B cell (primary cell): ENCODE measurements around the gene RPSA. TPM values are rescaled to one million over a fixed set of nuclear protein-coding genes. Genes with fewer than 3 reads are reported as not detected.

Source experiments
- ATAC-seq: fragments of 200-7000 bp; cut with Tn5 transposase; one replicate; pipeline ENCODE4 v1.10.0; 2021; ENCODE audit warnings: low read depth, mild to moderate bottlenecking, moderate number of reproducible peaks, moderate library complexity
- CTCF ChIA-PET: fragments of 350-600 bp; sonication (Branson Sonifier 250); formaldehyde crosslinking; loops from one replicate; lab custom pipeline; 2021; ENCODE audit warnings: antibody characterized with exemption, inconsistent platforms; lab: Charles Lee
- POLR2A ChIA-PET: fragments of 350-600 bp; sonication (Branson Sonifier 250); formaldehyde crosslinking; loops from one replicate; lab custom pipeline; 2021; ENCODE audit warnings: antibody characterized with exemption; lab: Charles Lee
- DNase-seq: peaks from one replicate; pipeline ENCODE4 v3.0.0; 2013
- H2AFZ ChIP-seq: 2 replicates; pipeline ENCODE4 v1.6.1; 2012; ENCODE audit warnings: mild to moderate bottlenecking, low read depth, low read length; ENCODE audit not compliant: insufficient read depth, poor library complexity, severe bottlenecking
- H3K27ac ChIP-seq, 2 donors: 1 replicate in 1 of 2; 2 replicates in 1 of 2; pipeline ENCODE4 v1.5.1; 2012 to 2013; ENCODE audit warnings: low read length in 2 of 2, mild to moderate bottlenecking in 2 of 2, moderate library complexity in 1 of 2
- H3K27me3 ChIP-seq, 4 experiments: fragments of 200-600 bp in 1 of 4; sonication (generic) in 1 of 4; replicated peaks in 1 of 4; 1 replicate in 2 of 4; 2 replicates in 2 of 4; pipeline versions ENCODE4 v1.6.1 to v1.7.0; 2013 to 2016; ENCODE audit warnings: low read length in 3 of 4, mild to moderate bottlenecking in 2 of 4, mixed read lengths in 1 of 4, moderate library complexity in 1 of 4; ENCODE audit not compliant: insufficient read depth in 4 of 4, control insufficient read depth in 3 of 4; ENCODE audit errors: control extremely low read depth in 1 of 4
- H3K36me3 ChIP-seq, 2 experiments: replicated peaks in 1 of 2; 1 replicate in 1 of 2; 2 replicates in 1 of 2; pipeline versions ENCODE4 v1.6.1 to v1.7.1; 2013; ENCODE audit warnings: low read length in 1 of 2; ENCODE audit not compliant: insufficient read depth in 2 of 2, control insufficient read depth in 1 of 2; ENCODE audit errors: control extremely low read depth in 1 of 2, extremely low read depth in 1 of 2
- H3K4me1 ChIP-seq, 2 donors: fragments of 200-600 bp in 1 of 2; sonication (generic) in 1 of 2; 1 replicate in 1 of 2; 2 replicates in 1 of 2; pipeline versions ENCODE4 v1.5.1 to v1.6.1; 2013 to 2017; ENCODE audit warnings: low read length in 2 of 2; ENCODE audit not compliant: control insufficient read depth in 2 of 2, insufficient read depth in 2 of 2
- H3K4me2 ChIP-seq: replicated peaks from 2 replicates; pipeline ENCODE3; 2012; ENCODE audit warnings: mild to moderate bottlenecking, low read depth, low read length; ENCODE audit not compliant: poor library complexity, severe bottlenecking
- H3K4me3 ChIP-seq, 5 experiments: fragments of 200-600 bp in 1 of 5; sonication (generic) in 1 of 5; 1 replicate in 3 of 5; 2 replicates in 2 of 5; pipeline versions ENCODE4 v1.5.1 to v1.7.0; 2011 to 2016; ENCODE audit warnings: low read length in 4 of 5, mild to moderate bottlenecking in 4 of 5, low read depth in 2 of 5, control low read depth in 1 of 5, moderate library complexity in 1 of 5; ENCODE audit not compliant: insufficient read depth in 1 of 5; ENCODE audit errors: control extremely low read depth in 1 of 5, extremely low read depth in 1 of 5
- H3K79me2 ChIP-seq: fragments of 200-600 bp; sonication (generic); one replicate; pipeline ENCODE4 v1.6.0; 2016; ENCODE audit warnings: low read length; ENCODE audit not compliant: control insufficient read depth, insufficient read depth
- H3K9ac ChIP-seq: fragments of 200-600 bp; sonication (generic); 2 replicates; pipeline ENCODE4 v1.6.1; 2017; ENCODE audit warnings: mild to moderate bottlenecking, low read length, moderate library complexity
- H3K9me3 ChIP-seq, 3 donors: one replicate each; pipeline versions ENCODE4 v1.6.1 to v1.7.1; 2013; ENCODE audit warnings: low read length in 2 of 3; ENCODE audit not compliant: control insufficient read depth in 2 of 3, insufficient read depth in 1 of 3; ENCODE audit errors: control extremely low read depth in 1 of 3
- H4K20me1 ChIP-seq: 2 replicates; pipeline ENCODE4 v1.6.0; 2012; ENCODE audit warnings: mild to moderate bottlenecking, low read length; ENCODE audit not compliant: insufficient read depth, control insufficient read depth, poor library complexity, severe bottlenecking
- H3K27ac Mint-ChIP-seq: one replicate; pipeline ENCODE4 v1.8.0; 2021; ENCODE audit warnings: mixed read lengths
- H3K27me3 Mint-ChIP-seq: one replicate; pipeline ENCODE4 v1.8.0; 2021; ENCODE audit warnings: mixed read lengths
- H3K4me1 Mint-ChIP-seq: one replicate; pipeline ENCODE4 v1.8.0; 2021; ENCODE audit warnings: mixed read lengths
- H3K4me3 Mint-ChIP-seq: one replicate; pipeline ENCODE4 v1.8.0; 2021; ENCODE audit warnings: mixed read lengths
- H3K9me3 Mint-ChIP-seq: one replicate; pipeline ENCODE4 v1.8.0; 2022; ENCODE audit warnings: mixed read lengths; ENCODE audit not compliant: insufficient read depth
- EZH2 ChIP-seq: IDR thresholded peaks from 2 replicates; pipeline ENCODE4 v1.6.1; 2012; ENCODE audit warnings: borderline replicate concordance, low read depth, mild to moderate bottlenecking, moderate library complexity, low read length; ENCODE audit not compliant: insufficient read depth, poor library complexity, severe bottlenecking
- WGBS: methylation state at CpG from one replicate; pipeline ENCODE4 v1.1.5; 2013; ENCODE audit warnings: missing lambda C conversion rate; ENCODE audit not compliant: insufficient coverage; 5-methylcytosine and 5-hydroxymethylcytosine counted together
- intact Hi-C: fragments of 100-400 bp; cut with micrococcal nuclease; formaldehyde crosslinking; loops from one replicate; pipeline ENCODE4 v1.10.0; 2022
- polyA plus RNA-seq: library from polyadenylated mRNA; depleted of rRNA; stranded (reverse); fragments of >200 nt; gene quantifications from 2 replicates; pipeline ENCODE4 v1.2.3, GENCODE V29; 2012
- total RNA-seq, 2 donors: library from RNA; stranded (reverse); fragments of 120-200 nt in 1 of 2; gene quantifications; 1 replicate in 1 of 2; 2 replicates in 1 of 2; pipeline versions ENCODE4 v1.2.3 to v1.2.4, GENCODE V29; 2013 to 2022
- TF ChIP-seq, protein P1 (sequence below): fragments of 200-600 bp; IDR thresholded peaks from one replicate; pipeline ENCODE4 v1.8.0; 2022; ENCODE audit warnings: antibody characterized with exemption, mild to moderate bottlenecking

Gene RPSA
- total and polyA plus RNA-seq, 2 donors (not counting 1 experiment from before 2014, with no cell fraction given), result 1,460 to 2,522 TPM

DNA sequence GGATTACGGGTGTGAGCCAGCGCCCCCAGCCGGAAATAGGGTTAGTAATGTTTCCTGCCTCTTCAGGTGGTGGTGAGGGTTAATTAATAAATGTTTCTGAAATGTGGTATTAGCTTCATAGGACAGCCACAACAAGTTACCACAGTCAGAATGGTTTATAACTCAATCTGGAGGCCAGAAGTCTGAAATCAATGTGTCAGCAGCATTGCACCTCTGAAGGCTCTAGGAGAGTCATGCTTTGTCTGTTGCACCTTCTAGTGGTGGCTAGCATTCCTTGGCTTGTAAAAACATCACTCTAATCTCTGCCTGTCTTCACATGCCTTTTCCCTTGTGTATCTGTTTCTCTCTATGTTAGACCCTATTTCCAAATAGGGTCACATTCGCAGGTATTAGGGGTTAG is 7.8 kb upstream of the RPSA start:
- Mint-ChIP-seq H3K27ac (no peak overlapping the region), H3K27me3 (no peaks in the 10 kb centered on the region)
- CTCF ChIA-PET, result no interaction called here

DNA sequence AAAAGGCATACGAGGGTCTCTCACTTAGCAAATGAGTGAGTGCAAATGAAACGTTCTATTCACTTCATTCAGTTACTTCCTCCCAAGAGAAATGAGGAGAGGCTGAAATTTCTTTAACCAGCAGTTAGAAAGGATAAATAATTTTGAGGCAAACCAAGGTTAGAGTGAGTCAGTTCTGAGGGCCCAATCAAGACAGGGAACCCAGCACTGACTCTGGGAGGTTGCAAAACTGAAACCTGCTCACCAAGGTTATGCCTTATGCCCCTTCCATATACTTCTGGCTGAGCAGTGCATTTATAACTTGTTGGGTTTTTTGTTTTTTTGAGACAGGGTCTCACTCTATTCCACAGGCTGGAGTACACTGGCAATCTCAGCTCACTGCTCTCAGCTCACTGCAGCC is 4.5 kb upstream of the RPSA start:
- TF ChIP-seq, protein P1, sequence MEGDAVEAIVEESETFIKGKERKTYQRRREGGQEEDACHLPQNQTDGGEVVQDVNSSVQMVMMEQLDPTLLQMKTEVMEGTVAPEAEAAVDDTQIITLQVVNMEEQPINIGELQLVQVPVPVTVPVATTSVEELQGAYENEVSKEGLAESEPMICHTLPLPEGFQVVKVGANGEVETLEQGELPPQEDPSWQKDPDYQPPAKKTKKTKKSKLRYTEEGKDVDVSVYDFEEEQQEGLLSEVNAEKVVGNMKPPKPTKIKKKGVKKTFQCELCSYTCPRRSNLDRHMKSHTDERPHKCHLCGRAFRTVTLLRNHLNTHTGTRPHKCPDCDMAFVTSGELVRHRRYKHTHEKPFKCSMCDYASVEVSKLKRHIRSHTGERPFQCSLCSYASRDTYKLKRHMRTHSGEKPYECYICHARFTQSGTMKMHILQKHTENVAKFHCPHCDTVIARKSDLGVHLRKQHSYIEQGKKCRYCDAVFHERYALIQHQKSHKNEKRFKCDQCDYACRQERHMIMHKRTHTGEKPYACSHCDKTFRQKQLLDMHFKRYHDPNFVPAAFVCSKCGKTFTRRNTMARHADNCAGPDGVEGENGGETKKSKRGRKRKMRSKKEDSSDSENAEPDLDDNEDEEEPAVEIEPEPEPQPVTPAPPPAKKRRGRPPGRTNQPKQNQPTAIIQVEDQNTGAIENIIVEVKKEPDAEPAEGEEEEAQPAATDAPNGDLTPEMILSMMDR, result no peak
- TF ChIP-seq EZH2, result no peak
- Histone ChIP-seq H3K4me3 (no peak overlapping the region), H3K9me3 (no peaks in the 10 kb centered on the region), H3K27me3 (no peaks in the 10 kb centered on the region), H3K27ac (no peak overlapping the region), H3K36me3 (peaks cover 2 to 25% of the 10 kb centered on the region in 2 experiments), H3K4me2 (no peak overlapping the region), H3K79me2 (peaks cover 9% of the 10 kb centered on the region), H3K4me1 (peaks cover 0 to 8% of the 10 kb centered on the region in 2 donors), H4K20me1 (no peaks in the 10 kb centered on the region), H2AFZ (no peak overlapping the region), H3K9ac (no peak overlapping the region)
- intact Hi-C loops, result no loop called here
- CTCF ChIA-PET, result no interaction called here
- Mint-ChIP-seq H3K27me3 (no peaks in the 10 kb centered on the region), H3K9me3 (no peaks in the 10 kb centered on the region), H3K27ac (no peak overlapping the region), H3K4me3 (no peak overlapping the region), H3K4me1 (peaks cover 6% of the 10 kb centered on the region)
- no CpG with 5 or more reads among the region's 2 CpGs for WGBS
- no peak for DNase-seq
- no peak for ATAC-seq
- POLR2A ChIA-PET, result interaction anchor here (0.8 kb wide), 1 partner anchor 12 kb away, joined by 3 read pairs; no protein-coding TSS in a partner anchor

More for the DNA sequence above, 7.8 kb upstream of the RPSA start:
- POLR2A ChIA-PET, result no interaction called here
- Histone ChIP-seq H4K20me1 (no peaks in the 10 kb centered on the region), H3K27me3 (no peaks in the 10 kb centered on the region), H3K9ac (no peak overlapping the region), H3K79me2 (peaks cover 20% of the 10 kb centered on the region), H3K4me2 (no peak overlapping the region), H3K27ac (no peak overlapping the region), H3K4me3 (no peak overlapping the region), H2AFZ (no peak overlapping the region), H3K9me3 (no peaks in the 10 kb centered on the region), H3K4me1 (no peaks in the 10 kb centered on the region), H3K36me3 (peaks cover 2 to 57% of the 10 kb centered on the region in 2 experiments)
- H3K4me3 Mint-ChIP-seq, result no peak overlapping the region
- ATAC-seq (no peak), DNase-seq (no peak)
- TF ChIP-seq, protein P1, result no peak
- no peak for TF ChIP-seq EZH2
- intact Hi-C loops, result no loop called here
- no CpG with 5 or more reads among the region's 4 CpGs for whole genome bisulfite sequencing
- H3K4me1 Mint-ChIP-seq, result no peaks in the 10 kb centered on the region
- no peaks in the 10 kb centered on the region for H3K9me3 Mint-ChIP-seq
